WTC11 (cell line): ENCODE results near the gene CCNF. TPM values are rescaled to one million over a fixed set of nuclear protein-coding genes. Genes with fewer than 3 reads are reported as not detected.

ENCODE experiments used
- ATAC-seq: fragments of 200-7000 bp; cut with Tn5 transposase; 2 replicates; pipeline ENCODE4 v1.10.0; 2021; ENCODE audit warnings: mild to moderate bottlenecking, moderate library complexity
- CTCF ChIA-PET: fragments of 300-600 bp; sonication (Branson Sonifier 250); formaldehyde crosslinking; loops from one replicate; lab custom pipeline; 2021; ENCODE audit warnings: antibody characterized with exemption; lab: Charles Lee
- POLR2A ChIA-PET: fragments of 350-600 bp; sonication (Branson Sonifier 250); formaldehyde crosslinking; loops from one replicate; lab custom pipeline; 2021; ENCODE audit warnings: antibody characterized with exemption; lab: Charles Lee
- DNase-seq: peaks from one replicate; pipeline ENCODE4 v3.0.0; 2021; ENCODE audit warnings: low spot score
- H3K27ac Mint-ChIP-seq: 2 replicates; pipeline ENCODE4 v1.8.0; 2021; ENCODE audit warnings: mixed read lengths
- H3K27me3 Mint-ChIP-seq: 2 replicates; pipeline ENCODE4 v1.8.0; 2021; ENCODE audit warnings: low read depth, mild to moderate bottlenecking, moderate library complexity, mixed read lengths
- H3K36me3 Mint-ChIP-seq: 2 replicates; pipeline ENCODE4 v1.8.0; 2021; ENCODE audit warnings: mixed read lengths
- H3K4me1 Mint-ChIP-seq: 2 replicates; pipeline ENCODE4 v1.8.0; 2022; ENCODE audit warnings: mixed read lengths
- H3K4me3 Mint-ChIP-seq: 2 replicates; pipeline ENCODE4 v1.8.0; 2021; ENCODE audit warnings: mild to moderate bottlenecking, moderate library complexity, mixed read lengths
- H3K9me3 Mint-ChIP-seq: 2 replicates; pipeline ENCODE4 v1.8.0; 2021; ENCODE audit warnings: mixed read lengths
- CREB1 ChIP-seq: sonication (generic); formaldehyde crosslinking; IDR thresholded peaks from 2 replicates; pipeline ENCODE4 v1.8.0; 2023; ENCODE audit warnings: mild to moderate bottlenecking, missing genetic modification reagents
- ESRRA ChIP-seq: sonication (generic); formaldehyde crosslinking; IDR thresholded peaks from 2 replicates; pipeline ENCODE4 v1.8.1; 2022; ENCODE audit warnings: mild to moderate bottlenecking, missing genetic modification reagents, borderline replicate concordance
- FOXK1 ChIP-seq: sonication (generic); formaldehyde crosslinking; IDR thresholded peaks from 2 replicates; pipeline ENCODE4 v1.8.0; 2022; ENCODE audit warnings: mild to moderate bottlenecking, moderate library complexity, missing genetic modification reagents
- FOXP1 ChIP-seq: sonication (generic); formaldehyde crosslinking; IDR thresholded peaks from 2 replicates; pipeline ENCODE4 v1.8.0; 2022; ENCODE audit warnings: missing genetic modification reagents, mild to moderate bottlenecking, moderate library complexity, borderline replicate concordance
- KAT7 ChIP-seq: sonication (generic); formaldehyde crosslinking; IDR thresholded peaks from 2 replicates; pipeline ENCODE4 v1.8.1; 2023; ENCODE audit warnings: missing genetic modification reagents, mild to moderate bottlenecking, borderline replicate concordance
- MYBL2 ChIP-seq: sonication (generic); formaldehyde crosslinking; IDR thresholded peaks from 2 replicates; pipeline ENCODE4 v1.8.1; 2023; ENCODE audit warnings: mild to moderate bottlenecking, moderate library complexity, missing genetic modification reagents
- NR3C1 ChIP-seq: sonication (generic); formaldehyde crosslinking; conservative IDR thresholded peaks from 2 replicates; pipeline ENCODE4 v1.8.1; 2023; ENCODE audit warnings: low read depth, mild to moderate bottlenecking, missing genetic modification reagents
- SMAD4 ChIP-seq: sonication (generic); formaldehyde crosslinking; IDR thresholded peaks from 2 replicates; pipeline ENCODE4 v1.8.0; 2022; ENCODE audit warnings: mild to moderate bottlenecking, missing genetic modification reagents
- TP53 ChIP-seq: sonication (generic); formaldehyde crosslinking; IDR thresholded peaks from 2 replicates; pipeline ENCODE4 v1.8.1; 2023; ENCODE audit warnings: mild to moderate bottlenecking, missing genetic modification reagents
- ZNF219 ChIP-seq: sonication (generic); formaldehyde crosslinking; IDR thresholded peaks from 2 replicates; pipeline ENCODE4 v1.8.0; 2023; ENCODE audit warnings: missing genetic modification reagents, mild to moderate bottlenecking, borderline replicate concordance
- ZNF423 ChIP-seq: fragments of 250-450 bp; sonication (Bioruptor Pico); IDR thresholded peaks from 2 replicates; pipeline ENCODE4 v2.1.2; 2022; ENCODE audit warnings: mild to moderate bottlenecking, moderate library complexity
- total RNA-seq: library from RNA; stranded (reverse); gene quantifications from 3 replicates; pipeline ENCODE4 v1.2.3, GENCODE V29; 2021
- TF ChIP-seq, protein P1 (sequence below): fragments of 200-600 bp; IDR thresholded peaks from 2 replicates; pipeline ENCODE4 v1.8.0; 2022; ENCODE audit warnings: antibody characterized with exemption
- TF ChIP-seq, protein P2 (sequence below): sonication (generic); formaldehyde crosslinking; IDR thresholded peaks from 2 replicates; pipeline ENCODE4 v1.8.1; 2023; ENCODE audit warnings: mild to moderate bottlenecking, missing genetic modification reagents, moderate library complexity
- TF ChIP-seq, protein P3 (sequence below): sonication (generic); formaldehyde crosslinking; IDR thresholded peaks from 2 replicates; pipeline ENCODE4 v1.8.0; 2022; ENCODE audit warnings: mild to moderate bottlenecking, missing genetic modification reagents
- TF ChIP-seq, protein P4 (sequence below): fragments of 250-450 bp; sonication (Bioruptor Pico); IDR thresholded peaks from 2 replicates; pipeline ENCODE4 v1.8.0; 2021; ENCODE audit warnings: mild to moderate bottlenecking
- TF ChIP-seq, protein P5 (sequence below): sonication (generic); formaldehyde crosslinking; IDR thresholded peaks from 2 replicates; pipeline ENCODE4 v1.8.1; 2023; ENCODE audit warnings: mild to moderate bottlenecking, missing genetic modification reagents, moderate library complexity

Gene CCNF
- total RNA-seq, 1 experiment from 2014 or later, result 65.7 TPM

DNA sequence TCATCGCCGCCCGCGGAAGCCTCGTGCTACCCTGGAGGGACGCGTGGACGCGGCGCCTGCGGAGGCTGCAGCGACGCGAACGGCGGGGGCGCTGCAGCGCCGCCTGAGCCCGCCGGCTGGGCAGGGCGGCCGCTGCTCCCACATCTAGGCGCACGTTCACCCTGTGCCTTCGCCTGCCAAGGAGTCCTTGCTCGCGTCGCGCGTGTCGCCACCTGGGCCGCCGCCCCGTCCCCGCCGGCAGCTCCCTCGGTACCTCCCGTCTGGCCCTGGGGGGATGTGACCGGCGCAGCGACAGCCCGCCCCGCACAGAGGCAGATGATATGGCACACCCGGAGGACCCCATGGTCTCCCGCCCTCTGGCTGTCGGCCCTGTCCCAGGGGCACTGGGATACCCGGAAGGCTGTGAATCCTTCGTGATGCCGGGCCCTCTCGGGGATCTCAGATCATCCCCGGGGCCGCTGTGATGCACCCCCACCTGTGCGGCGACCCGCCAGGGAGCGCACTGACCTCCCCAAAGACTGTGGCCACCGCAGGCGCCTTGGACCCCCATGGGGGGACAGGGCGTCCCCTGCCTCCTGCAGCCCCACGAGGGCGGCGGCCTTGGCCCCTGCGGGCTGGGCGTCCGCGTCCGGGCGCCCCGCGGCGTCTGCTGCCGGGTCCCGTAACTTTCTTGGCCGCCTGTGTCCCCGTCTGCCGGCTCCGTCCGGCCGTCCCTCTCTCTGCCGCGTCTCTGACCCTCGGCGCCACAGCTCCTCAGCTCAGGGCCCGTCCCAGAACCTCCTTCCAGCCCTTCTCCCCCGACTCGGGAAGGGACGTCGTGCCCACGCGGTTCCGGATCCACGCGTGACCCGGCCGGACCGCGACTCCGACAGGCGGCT, 45.0 kb downstream of the CCNF start (continued):
- TF ChIP-seq MYBL2 (CRISPR knock-in tag) (peak; percentile 38; the same call in 1 of the 2 replicates), NR3C1 (no peak), TP53 (CRISPR knock-in tag) (no peak)

DNA sequence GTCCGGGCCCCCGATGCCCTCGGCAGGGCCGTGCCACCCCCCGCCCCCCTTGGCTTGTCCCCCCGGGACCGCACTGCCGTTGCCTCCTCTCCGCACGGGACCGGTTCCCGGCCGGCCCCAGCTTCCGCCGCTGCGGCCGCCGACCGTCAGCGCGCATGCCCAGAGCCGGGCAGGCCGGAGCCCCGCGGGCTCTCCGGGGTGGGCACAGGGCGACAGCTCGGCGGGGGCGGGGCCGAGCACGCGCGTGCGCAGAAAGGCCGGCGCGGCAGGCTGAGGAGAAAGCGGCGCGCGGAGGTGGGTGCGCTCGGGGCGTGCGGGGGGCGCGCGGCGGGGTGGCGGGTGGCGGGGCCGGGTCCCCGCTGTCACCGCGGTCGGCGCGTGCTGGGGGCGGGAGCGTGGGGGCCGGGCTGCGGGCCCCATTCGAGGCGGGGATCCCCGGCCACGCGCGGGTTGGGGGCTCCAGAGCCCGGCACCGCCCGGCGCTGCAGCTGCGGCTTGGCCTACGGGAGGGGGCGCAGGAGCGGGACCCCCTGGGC, 45.7 kb downstream of the CCNF start, which contains the start of gene TBC1D24:
TBC1D24 (plus strand) TSS at position 251 of the 536 bp plus-strand sequence. CDS start 21,022 bp downstream, outside the sequence.
- Mint-ChIP-seq H3K4me3 (peak within 1 kb of the TSS; percentile 67), H3K27ac (no peak within 1 kb of the TSS), H3K36me3 (no peaks in the 10 kb centered on the region), H3K27me3 (peaks cover 34% of the 10 kb centered on the region), H3K9me3 (no peaks in the 10 kb centered on the region), H3K4me1 (peaks cover 13% of the 10 kb centered on the region)
- TF ChIP-seq ESRRA (CRISPR knock-in tag) (0 out of 2 replicates have a peak, but pooled peaks have one; percentile 29), KAT7 (CRISPR knock-in tag) (peak; percentile 55; the same call in 1 of the 2 replicates), FOXP1 (CRISPR knock-in tag) (peak; percentile 35; the same call in 1 of the 2 replicates), CREB1 (CRISPR knock-in tag) (0 out of 2 replicates have a peak, but pooled peaks have one; percentile 14)
- TF ChIP-seq, protein P1, sequence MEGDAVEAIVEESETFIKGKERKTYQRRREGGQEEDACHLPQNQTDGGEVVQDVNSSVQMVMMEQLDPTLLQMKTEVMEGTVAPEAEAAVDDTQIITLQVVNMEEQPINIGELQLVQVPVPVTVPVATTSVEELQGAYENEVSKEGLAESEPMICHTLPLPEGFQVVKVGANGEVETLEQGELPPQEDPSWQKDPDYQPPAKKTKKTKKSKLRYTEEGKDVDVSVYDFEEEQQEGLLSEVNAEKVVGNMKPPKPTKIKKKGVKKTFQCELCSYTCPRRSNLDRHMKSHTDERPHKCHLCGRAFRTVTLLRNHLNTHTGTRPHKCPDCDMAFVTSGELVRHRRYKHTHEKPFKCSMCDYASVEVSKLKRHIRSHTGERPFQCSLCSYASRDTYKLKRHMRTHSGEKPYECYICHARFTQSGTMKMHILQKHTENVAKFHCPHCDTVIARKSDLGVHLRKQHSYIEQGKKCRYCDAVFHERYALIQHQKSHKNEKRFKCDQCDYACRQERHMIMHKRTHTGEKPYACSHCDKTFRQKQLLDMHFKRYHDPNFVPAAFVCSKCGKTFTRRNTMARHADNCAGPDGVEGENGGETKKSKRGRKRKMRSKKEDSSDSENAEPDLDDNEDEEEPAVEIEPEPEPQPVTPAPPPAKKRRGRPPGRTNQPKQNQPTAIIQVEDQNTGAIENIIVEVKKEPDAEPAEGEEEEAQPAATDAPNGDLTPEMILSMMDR, result no peak
- ATAC-seq (peak; percentile 60), DNase-seq (peak; percentile 85)
- ChIA-PET POLR2A (interaction anchor here (0.6 to 1.1 kb wide), 5 partner anchors 15 to 56 kb away, joined by 3 to 5 read pairs (median 3); partner anchors contain the start of genes AMDHD2, CEMP1 and TEDC2), CTCF (interaction anchor here (0.5 to 4.0 kb wide), 7 partner anchors 11 to 253 kb away, joined by 3 to 57 read pairs (median 3); partner anchors contain the start of gene TEDC2)

DNA sequence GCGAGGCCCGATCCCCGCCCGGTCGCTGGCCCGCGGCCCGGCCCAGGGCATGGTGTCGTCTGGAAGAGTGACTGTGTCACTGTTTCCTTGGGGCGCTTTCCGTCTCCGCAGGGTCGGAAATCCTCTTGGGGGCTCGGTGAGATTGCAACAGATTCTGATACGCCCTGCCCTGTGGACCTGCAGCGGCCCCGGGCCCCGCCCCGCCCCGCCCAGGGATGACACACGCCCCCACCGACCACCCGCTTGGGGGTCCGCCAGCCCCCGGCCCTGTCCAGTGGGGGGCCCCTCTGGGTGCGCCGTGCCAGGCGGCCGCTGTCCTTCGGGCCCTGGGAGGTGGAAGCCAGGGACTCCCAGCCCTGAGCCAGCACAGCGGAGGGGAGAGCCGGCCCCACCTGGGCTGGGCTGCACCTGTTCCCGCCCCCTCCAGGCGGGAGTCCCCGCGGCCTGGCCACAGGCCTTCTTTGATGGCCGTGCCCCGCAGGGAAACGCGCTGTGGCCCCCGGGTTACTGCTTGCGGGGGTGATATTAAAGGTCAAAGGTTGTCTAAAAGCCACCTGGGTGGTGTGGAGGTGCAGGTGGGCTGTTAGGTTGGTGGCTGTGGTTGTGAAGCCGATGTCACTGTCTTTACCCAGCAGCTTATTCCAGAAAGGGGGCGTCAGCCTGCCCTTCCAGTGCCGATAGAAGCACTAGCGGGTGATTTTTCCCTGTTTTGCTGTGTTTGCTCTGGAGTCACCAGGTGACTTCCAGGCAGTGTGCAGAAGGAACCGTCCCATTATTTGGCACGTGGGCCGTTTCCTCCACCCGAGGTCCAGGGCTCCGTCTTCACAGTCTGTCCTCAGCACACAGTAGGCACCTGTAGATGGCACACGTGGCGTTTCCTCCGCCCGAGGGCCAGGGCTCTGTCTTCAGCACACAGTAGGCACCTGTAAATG, 46.4 kb downstream of the CCNF start:
- Mint-ChIP-seq H3K4me3 (peak overlapping the region; percentile 66), H3K9me3 (no peaks in the 10 kb centered on the region), H3K27ac (no peak overlapping the region), H3K36me3 (no peaks in the 10 kb centered on the region)
- TF ChIP-seq ZNF423 (CRISPR knock-in tag), result peak; percentile 54; the same call in 1 of the 2 replicates
- TF ChIP-seq, protein P2, sequence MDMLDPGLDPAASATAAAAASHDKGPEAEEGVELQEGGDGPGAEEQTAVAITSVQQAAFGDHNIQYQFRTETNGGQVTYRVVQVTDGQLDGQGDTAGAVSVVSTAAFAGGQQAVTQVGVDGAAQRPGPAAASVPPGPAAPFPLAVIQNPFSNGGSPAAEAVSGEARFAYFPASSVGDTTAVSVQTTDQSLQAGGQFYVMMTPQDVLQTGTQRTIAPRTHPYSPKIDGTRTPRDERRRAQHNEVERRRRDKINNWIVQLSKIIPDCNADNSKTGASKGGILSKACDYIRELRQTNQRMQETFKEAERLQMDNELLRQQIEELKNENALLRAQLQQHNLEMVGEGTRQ (CRISPR knock-in tag), result no peak
- TF ChIP-seq, protein P3, sequence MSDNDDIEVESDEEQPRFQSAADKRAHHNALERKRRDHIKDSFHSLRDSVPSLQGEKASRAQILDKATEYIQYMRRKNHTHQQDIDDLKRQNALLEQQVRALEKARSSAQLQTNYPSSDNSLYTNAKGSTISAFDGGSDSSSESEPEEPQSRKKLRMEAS (CRISPR knock-in tag), result peak; percentile 27; the same call in 1 of the 2 replicates
- TF ChIP-seq, all 79 proteins: peak for 2
- peak; percentile 45 for DNase-seq
- ChIA-PET POLR2A (interaction anchor here (0.6 to 1.1 kb wide), 4 partner anchors 38 to 55 kb away, joined by 3 read pairs; partner anchors contain the start of genes AMDHD2 and CEMP1), CTCF (interaction anchor here (0.6 to 4.0 kb wide), 6 partner anchors 10 to 252 kb away, joined by 3 to 57 read pairs (median 4); partner anchors contain the start of gene TEDC2)
- peak; percentile 27 for ATAC-seq
- H3K27me3 Mint-ChIP-seq, result peaks cover 26% of the 10 kb centered on the region
- H3K4me1 Mint-ChIP-seq, result peaks cover 8% of the 10 kb centered on the region

DNA sequence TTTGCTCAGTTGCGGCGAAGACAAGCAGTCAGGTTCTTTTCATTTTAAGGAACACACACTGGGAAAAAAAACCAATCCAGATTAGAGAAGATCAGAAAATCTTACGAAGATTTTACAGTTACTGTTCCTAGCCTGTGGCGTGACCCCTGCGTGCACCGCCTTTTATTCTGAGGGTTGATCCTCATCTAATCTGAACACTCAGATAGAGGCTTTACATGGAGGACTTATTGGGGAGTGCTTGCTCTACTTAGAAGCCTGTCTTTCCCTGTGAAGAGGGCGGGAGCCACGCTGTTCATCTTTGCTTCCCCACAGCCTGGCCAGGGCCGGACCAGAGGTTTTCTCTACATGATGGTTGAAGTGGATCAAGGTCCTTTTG, 47.1 kb downstream of the CCNF start:
- no peaks in the 10 kb centered on the region for H3K36me3 Mint-ChIP-seq
- DNase-seq (no peak), ATAC-seq (no peak)
- H3K27me3 Mint-ChIP-seq, result peaks cover 25% of the 10 kb centered on the region
- no peak overlapping the region for H3K27ac Mint-ChIP-seq
- ChIA-PET POLR2A (no interaction called here), CTCF (interaction anchor here (1.7 to 4.0 kb wide), 2 partner anchors 25 kb away, joined by 9 to 57 read pairs; no protein-coding TSS in a partner anchor)
- peak overlapping the region; percentile 66 for H3K4me3 Mint-ChIP-seq
- no peaks in the 10 kb centered on the region for H3K9me3 Mint-ChIP-seq
- H3K4me1 Mint-ChIP-seq, result peaks cover 8% of the 10 kb centered on the region
- TF ChIP-seq, protein P4, sequence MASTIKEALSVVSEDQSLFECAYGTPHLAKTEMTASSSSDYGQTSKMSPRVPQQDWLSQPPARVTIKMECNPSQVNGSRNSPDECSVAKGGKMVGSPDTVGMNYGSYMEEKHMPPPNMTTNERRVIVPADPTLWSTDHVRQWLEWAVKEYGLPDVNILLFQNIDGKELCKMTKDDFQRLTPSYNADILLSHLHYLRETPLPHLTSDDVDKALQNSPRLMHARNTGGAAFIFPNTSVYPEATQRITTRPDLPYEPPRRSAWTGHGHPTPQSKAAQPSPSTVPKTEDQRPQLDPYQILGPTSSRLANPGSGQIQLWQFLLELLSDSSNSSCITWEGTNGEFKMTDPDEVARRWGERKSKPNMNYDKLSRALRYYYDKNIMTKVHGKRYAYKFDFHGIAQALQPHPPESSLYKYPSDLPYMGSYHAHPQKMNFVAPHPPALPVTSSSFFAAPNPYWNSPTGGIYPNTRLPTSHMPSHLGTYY (CRISPR knock-in tag), result no peak
- TF ChIP-seq FOXK1 (CRISPR knock-in tag), result no peak
- no peak for TF ChIP-seq ZNF219 (CRISPR knock-in tag)
- no peak for TF ChIP-seq SMAD4 (CRISPR knock-in tag)
- TF ChIP-seq, protein P5, sequence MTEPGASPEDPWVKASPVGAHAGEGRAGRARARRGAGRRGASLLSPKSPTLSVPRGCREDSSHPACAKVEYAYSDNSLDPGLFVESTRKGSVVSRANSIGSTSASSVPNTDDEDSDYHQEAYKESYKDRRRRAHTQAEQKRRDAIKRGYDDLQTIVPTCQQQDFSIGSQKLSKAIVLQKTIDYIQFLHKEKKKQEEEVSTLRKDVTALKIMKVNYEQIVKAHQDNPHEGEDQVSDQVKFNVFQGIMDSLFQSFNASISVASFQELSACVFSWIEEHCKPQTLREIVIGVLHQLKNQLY (CRISPR knock-in tag), result no peak
